Measurements from ENCODE around the gene WNT8B.

WNT8B gene

GRCh38 chr10:100506596-100507356 lies 44.0 kb downstream of the WNT8B start:
- Histone ChIP-seq H4K20me1 (ENCODE audit: insufficient read depth, low read length) (no peaks in the 10 kb centered on the region), H2AFZ (ENCODE audit: low read length) (no peak overlapping the region), H3K4me1 (ENCODE audit: insufficient read depth, low read length, severe bottlenecking) (peaks cover 13% of the 10 kb centered on the region), H3K4me2 (ENCODE audit: low read length) (no peak overlapping the region), H3K36me3 (ENCODE audit: insufficient read depth, low read length) (no peaks in the 10 kb centered on the region), H3F3A (ENCODE audit: insufficient read depth, low read length) (no peaks in the 10 kb centered on the region), H3K9me2 (ENCODE audit: low read depth, low read length) (no peaks in the 10 kb centered on the region), H3K9ac (ENCODE audit: low read length) (no peak overlapping the region), H3K4me3 (ENCODE audit: low read depth, low read length, poor library complexity, severe bottlenecking) (no peak overlapping the region), H3K27ac (ENCODE audit: low read depth, low read length, poor library complexity, severe bottlenecking) (no peak overlapping the region), H3K79me2 (ENCODE audit: insufficient read depth, low read length) (no peaks in the 10 kb centered on the region), H3K27me3 (ENCODE audit: insufficient read depth, low read length) (no peaks in the 10 kb centered on the region), H3K9me3 (ENCODE audit: low read length) (no peaks in the 10 kb centered on the region)
- TF ChIP-seq, protein P1, sequence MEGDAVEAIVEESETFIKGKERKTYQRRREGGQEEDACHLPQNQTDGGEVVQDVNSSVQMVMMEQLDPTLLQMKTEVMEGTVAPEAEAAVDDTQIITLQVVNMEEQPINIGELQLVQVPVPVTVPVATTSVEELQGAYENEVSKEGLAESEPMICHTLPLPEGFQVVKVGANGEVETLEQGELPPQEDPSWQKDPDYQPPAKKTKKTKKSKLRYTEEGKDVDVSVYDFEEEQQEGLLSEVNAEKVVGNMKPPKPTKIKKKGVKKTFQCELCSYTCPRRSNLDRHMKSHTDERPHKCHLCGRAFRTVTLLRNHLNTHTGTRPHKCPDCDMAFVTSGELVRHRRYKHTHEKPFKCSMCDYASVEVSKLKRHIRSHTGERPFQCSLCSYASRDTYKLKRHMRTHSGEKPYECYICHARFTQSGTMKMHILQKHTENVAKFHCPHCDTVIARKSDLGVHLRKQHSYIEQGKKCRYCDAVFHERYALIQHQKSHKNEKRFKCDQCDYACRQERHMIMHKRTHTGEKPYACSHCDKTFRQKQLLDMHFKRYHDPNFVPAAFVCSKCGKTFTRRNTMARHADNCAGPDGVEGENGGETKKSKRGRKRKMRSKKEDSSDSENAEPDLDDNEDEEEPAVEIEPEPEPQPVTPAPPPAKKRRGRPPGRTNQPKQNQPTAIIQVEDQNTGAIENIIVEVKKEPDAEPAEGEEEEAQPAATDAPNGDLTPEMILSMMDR (IDR thresholded peaks at IDR 0.05; ENCODE audit: low read length) = no peak
- no peak for TF ChIP-seq EZH2 (IDR thresholded peaks at IDR 0.05; ENCODE audit: borderline replicate concordance, low read length)

DNA sequence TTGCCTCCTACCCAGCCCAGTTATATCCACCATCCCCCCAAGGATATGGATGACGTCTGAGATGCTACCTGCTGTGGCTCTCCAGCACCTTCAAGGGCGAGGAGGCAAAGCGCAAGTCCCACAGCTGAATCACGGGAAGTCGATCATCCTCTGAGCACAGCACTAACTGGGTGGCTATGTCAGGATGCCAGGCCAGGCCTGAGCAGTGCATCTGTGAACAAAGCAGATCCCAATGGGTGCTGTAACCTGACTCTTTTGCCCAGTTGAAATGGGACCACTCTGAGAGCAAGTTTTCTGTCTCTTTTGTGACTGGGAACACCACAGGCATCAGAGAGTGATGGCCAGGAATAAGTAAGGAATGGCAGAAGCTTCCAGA lies 44.5 kb downstream of the WNT8B start:
- Histone ChIP-seq H3K9ac (ENCODE audit: low read length) (no peak overlapping the region), H3K9me2 (ENCODE audit: low read depth, low read length) (no peaks in the 10 kb centered on the region), H3K4me1 (ENCODE audit: insufficient read depth, low read length, severe bottlenecking) (peaks cover 13% of the 10 kb centered on the region), H3K79me2 (ENCODE audit: insufficient read depth, low read length) (no peaks in the 10 kb centered on the region), H4K20me1 (ENCODE audit: insufficient read depth, low read length) (no peaks in the 10 kb centered on the region), H3K4me3 (ENCODE audit: low read depth, low read length, poor library complexity, severe bottlenecking) (no peak overlapping the region), H2AFZ (ENCODE audit: low read length) (no peak overlapping the region), H3K9me3 (ENCODE audit: low read length) (no peaks in the 10 kb centered on the region), H3K27ac (ENCODE audit: low read depth, low read length, poor library complexity, severe bottlenecking) (no peak overlapping the region), H3K27me3 (ENCODE audit: insufficient read depth, low read length) (no peaks in the 10 kb centered on the region), H3K36me3 (ENCODE audit: insufficient read depth, low read length) (no peaks in the 10 kb centered on the region), H3K4me2 (ENCODE audit: low read length) (no peak overlapping the region), H3F3A (ENCODE audit: insufficient read depth, low read length) (no peaks in the 10 kb centered on the region)
- no peak for TF ChIP-seq EZH2 (IDR thresholded peaks at IDR 0.05; ENCODE audit: borderline replicate concordance, low read length)
- TF ChIP-seq, protein P1 (IDR thresholded peaks at IDR 0.05; ENCODE audit: low read length) = no peak

- Histone ChIP-seq H3K4me2 (ENCODE audit: low read length) (no peak overlapping the region), H3F3A (ENCODE audit: insufficient read depth, low read length) (no peaks in the 10 kb centered on the region), H3K9me3 (ENCODE audit: low read length) (no peaks in the 10 kb centered on the region), H2AFZ (ENCODE audit: low read length) (no peak overlapping the region), H3K27ac (ENCODE audit: low read depth, low read length, poor library complexity, severe bottlenecking) (no peak overlapping the region), H3K9me2 (ENCODE audit: low read depth, low read length) (no peaks in the 10 kb centered on the region), H3K79me2 (ENCODE audit: insufficient read depth, low read length) (no peaks in the 10 kb centered on the region), H3K9ac (ENCODE audit: low read length) (no peak overlapping the region), H4K20me1 (ENCODE audit: insufficient read depth, low read length) (no peaks in the 10 kb centered on the region), H3K27me3 (ENCODE audit: insufficient read depth, low read length) (no peaks in the 10 kb centered on the region), H3K4me1 (ENCODE audit: insufficient read depth, low read length, severe bottlenecking) (peaks cover 13% of the 10 kb centered on the region), H3K4me3 (ENCODE audit: low read depth, low read length, poor library complexity, severe bottlenecking) (no peak overlapping the region), H3K36me3 (ENCODE audit: insufficient read depth, low read length) (no peaks in the 10 kb centered on the region)
- TF ChIP-seq, protein P1 (IDR thresholded peaks at IDR 0.05; ENCODE audit: low read length) = no peak
- TF ChIP-seq EZH2 (IDR thresholded peaks at IDR 0.05; ENCODE audit: borderline replicate concordance, low read length) = no peak
These were observed 45.5 kb downstream of the WNT8B start for GRCh38 chr10:100508266-100508665.
